AML-193 (cell line): ENCODE results near the gene APBA3.

Experiments used
- DNase-seq, 2 experiments: peaks; one replicate each; lab custom pipeline; 2025; lab: John Stamatoyannopoulos, UW

The APBA3 gene

DNA sequence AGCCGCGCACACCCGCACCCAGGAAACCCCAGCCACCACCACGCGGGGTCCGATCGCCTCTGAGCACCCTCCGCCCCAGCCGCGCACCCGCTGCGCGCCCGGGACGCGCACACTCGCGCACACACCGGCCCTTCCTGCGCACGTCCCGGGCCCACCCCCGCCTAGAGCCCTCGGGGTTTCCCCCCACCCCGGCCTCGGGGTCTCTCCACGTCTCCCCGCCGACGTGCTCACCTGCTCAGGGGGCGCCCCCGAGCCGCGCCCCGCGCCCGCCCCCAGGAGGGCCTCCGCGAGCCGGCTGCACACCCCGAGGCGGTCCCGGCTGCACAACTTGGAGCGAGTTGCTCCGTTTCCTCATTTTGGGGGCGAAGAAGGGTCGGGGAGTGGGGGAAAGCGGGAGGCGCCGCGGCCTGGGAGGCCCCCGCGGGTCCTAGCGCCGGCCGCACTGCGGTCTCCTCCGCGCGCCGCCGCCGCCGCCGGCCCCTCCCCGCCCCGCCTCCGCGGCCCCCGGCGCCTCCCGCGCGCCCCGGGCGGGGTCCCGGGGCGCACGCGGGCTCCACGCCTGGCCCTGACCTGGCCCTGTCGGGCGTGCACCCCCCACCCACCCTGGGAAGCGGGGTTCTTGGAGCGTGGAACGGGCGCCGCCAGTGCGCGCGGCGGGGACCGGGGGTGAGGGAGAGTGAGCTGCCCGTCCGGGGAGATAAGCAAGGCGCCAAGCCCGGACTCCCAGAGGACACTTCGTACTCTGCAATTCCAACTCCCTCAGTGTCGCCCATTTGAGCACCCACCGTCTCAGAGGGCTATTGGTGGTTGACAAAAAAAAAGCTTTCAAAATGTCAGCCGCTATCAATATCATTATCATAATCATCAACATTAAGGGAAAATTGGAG, 24.7 kb upstream of the APBA3 start, which contains the start of gene MATK:
TSS of gene MATK (minus strand) at position 444 of the 887 bp plus-strand sequence. CDS start 1,246 bp downstream, outside the sequence.
- peak; percentile 60 to 65 for DNase-seq

DNA sequence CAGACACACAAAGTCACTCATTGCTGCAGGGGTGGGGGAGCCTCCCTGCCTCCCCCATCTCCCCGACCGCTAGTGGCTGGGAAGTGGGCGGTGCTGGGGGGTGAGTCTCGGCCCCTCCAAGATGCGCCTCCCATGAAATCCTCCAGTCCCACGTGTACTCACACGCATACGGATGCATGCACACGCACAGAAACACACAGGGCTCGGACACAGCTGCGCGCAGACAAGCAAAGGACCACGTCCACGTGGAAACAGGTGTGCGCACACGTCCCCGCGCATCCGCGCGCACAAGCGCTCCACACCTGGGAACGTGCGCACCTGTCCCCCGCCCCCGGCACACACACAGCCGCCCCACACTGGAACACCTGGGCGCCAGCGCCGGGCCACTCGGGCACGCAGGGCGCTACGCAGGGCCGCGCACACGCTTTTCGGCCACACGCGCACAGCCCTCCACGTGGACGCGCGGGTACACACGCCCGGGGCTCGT, 24.0 kb upstream of the APBA3 start:
- DNase-seq, result peak in 1 of 2 experiments; percentile 19

DNA sequence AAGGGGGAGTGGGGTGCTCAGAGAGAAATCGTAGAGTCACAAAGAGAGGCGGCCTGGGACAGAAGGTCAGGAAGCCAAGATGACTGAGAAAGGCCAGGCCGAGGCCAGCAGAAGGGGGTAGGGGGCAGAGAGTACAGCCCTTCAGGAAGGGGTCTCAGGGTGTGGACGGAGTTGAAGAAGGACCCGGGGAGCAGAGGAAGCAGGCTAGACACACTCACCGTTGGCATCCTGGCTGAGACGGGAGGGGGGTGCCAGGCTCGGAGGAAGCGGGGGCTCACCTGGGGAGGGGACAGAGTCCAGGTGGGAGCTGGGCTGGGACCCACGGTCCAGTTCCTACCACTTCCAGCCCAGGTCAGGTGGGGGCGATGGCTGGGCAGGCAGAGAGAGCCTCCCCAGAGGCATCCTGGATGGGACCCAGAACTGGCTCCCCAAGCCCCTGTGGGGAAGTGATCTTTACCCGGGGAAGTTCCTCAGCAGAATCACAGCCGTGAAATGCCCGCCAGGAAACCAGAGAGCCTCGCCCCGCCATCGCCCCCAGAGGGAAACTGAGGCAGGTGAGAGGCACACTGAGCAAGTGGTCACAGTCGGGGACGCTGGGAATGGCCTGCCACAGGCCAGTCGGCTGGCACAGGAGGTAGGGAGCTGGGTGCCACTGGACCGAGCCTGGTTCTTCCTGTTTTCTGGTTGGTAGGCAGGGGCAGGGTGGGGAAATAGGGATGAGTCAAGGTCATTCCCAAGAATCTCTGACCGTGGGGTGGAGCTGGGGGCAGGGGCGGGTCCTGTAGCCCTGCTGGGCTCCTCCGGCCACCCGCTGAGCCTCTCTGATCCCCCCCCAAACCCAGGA, 23.3 kb upstream of the APBA3 start:
- DNase-seq, result no peak

DNA sequence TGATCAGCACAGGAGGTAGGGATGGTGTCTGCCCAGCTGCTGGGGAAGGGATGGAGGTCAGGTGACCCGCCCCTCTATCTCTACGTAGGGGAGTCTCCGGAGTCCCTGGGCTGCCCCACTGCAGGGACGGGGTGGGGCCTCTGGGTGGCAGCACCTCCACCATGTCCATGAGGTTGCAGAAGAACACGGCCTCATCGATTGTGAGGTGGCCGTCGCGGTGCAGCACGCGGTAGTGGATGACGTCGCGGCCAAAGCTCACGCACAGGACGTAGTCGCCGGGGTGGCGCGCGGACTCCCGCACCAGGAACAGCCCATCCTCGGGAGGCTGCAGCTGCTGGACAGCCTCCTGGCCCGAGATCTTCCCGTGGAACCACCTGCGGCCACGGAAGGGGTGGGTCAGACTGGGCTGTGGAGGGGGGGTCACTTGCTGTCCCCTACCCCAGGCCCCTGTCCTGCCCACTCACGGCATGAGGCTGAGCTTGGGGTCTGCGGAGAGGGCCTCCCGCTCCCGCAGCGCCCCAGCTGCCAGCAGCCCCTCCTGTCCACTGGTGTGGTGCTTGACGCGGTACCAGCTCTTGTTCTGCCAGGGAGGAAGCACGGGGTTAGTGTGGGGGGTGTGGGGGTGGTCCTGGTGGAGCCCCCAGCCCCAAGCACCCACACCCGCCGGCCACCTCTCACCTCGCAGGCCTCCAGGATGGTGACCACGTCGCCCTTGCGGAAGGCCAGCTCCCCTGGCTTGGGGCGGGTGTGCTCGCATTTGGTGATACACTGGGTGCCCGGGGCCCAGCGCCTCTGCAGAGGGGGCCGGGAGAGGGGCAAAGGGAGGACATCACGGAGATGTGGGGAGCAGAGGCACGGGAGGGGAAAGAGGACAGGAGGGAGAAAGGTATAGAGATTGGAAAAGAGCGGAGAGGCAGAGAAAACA, 22.4 kb upstream of the APBA3 start:
- DNase-seq, result peak in 1 of 2 experiments; percentile 1

DNA sequence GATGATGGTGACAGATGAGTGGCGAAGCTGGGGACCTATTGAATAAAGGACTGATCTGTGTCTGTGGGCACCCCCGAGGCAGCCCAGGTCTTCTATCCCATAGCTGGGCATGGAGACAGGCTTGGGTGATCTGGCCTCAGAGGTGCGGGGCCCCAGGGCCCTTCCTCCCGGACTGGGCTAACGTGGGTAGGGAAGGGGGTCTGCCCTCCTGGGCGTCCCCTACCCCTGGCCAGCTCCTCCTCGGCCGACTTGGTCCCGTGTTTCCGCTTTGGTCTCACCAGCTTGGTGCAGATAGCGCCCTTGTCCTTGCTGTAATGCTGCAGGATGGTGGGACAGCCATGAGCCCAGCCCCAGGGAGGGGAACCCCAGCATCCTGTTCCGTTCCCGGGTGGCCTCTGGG, 21.4 kb upstream of the APBA3 start:
- DNase-seq, result no peak

DNA sequence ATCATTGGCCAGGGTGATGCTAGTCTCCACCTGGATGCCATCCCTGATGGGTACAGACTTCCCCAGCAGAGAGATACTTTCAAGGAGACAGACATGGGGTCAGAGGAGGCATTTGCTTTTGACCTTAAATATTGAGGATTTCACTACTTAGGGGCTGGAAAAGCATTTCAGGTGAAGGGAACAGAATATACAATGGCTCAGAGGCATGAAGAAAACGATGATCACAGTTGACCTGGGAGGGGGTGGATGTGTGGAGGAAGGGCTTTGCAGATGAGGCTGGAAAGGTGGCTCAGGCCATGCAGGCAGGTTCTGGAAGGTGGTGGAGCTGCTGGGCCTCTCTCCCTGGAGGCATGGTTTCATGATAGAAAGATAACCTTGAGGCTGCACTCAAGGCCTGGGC, 20.8 kb upstream of the APBA3 start:
- no peak for DNase-seq

DNA sequence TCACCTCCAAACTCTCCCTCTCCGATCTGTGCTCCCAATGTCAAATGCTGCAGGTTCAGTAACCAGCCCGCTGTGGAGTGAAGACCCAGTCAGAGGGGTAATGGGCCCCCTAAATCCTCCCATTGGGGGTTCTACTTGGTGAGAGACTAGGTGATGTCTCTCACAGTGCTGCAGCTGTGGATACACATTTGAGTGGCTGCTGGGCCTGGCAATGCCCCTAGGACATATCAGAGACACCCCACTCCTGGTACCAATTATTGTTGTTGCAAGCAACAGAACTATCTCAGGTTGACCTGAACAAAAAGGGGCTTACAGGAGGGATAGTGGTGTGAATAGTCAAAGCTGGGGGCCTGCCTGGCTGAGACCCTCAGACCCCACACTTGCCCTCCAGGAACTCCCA, 20.1 kb upstream of the APBA3 start:
- DNase-seq, result no peak

DNA sequence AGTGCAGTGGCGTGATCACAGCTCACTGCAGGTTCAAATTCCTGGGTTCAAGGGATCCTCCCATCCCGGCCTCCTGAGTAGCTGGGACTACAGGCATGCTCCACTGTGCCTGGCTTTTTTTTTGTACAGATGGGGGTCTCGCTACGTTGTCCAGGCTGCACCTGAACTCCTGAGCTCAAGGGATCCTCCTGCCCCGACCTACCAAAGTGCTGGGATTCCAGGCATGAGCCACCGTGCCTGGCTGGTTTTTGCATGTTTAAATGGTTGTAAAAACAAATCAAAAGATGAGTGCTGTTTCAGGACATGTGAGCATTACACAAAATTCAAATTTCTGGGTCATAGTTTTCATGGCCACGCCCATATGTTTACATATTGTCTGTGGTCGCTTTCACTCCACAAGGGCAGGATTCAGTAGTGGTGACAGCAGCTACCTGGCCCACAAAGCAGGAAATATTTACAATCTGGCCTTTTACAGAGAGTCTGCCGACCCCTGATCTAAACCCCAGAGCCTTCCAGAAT, 19.4 kb upstream of the APBA3 start:
- DNase-seq, result no peak

DNA sequence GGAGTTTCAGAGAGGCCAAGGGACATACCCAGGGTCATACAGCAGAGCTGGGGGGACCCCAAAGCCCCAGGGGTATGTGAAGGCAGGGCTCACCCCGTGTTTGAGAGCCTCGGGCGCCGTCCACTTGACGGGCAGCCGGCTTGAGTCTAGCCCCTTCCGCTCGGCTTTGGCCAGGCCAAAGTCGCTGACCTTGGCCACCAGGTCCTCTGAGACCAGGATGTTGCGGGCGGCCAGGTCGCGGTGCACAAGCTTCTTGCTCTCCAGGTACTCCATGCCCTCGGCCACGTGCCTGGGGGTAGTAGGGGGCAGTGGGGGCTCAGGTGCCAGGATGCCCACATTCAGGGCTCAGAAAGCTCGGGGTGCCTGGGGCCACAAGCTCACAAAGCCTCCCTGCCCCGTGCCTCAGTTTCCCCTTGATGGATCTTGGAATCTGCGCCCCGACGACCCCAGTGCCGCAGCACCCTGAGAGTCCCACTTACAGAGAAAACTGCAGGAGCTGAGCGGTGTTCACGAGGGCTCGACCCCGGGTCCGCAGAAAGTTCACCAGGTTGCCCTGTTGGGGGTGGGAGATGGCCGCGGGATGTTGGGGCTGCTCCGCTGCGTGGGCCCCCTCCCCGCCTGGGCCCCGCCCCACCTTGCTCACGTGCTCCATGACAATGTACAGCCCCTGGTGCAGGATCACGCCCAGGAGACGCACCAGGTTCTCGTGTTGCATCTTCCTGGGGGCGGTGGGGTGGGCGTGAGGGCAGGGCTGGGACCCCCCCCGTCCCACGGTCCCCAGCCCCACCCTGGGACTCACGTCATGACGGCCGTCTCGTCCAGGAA, 17.6 kb upstream of the APBA3 start:
- no peak for DNase-seq

DNA sequence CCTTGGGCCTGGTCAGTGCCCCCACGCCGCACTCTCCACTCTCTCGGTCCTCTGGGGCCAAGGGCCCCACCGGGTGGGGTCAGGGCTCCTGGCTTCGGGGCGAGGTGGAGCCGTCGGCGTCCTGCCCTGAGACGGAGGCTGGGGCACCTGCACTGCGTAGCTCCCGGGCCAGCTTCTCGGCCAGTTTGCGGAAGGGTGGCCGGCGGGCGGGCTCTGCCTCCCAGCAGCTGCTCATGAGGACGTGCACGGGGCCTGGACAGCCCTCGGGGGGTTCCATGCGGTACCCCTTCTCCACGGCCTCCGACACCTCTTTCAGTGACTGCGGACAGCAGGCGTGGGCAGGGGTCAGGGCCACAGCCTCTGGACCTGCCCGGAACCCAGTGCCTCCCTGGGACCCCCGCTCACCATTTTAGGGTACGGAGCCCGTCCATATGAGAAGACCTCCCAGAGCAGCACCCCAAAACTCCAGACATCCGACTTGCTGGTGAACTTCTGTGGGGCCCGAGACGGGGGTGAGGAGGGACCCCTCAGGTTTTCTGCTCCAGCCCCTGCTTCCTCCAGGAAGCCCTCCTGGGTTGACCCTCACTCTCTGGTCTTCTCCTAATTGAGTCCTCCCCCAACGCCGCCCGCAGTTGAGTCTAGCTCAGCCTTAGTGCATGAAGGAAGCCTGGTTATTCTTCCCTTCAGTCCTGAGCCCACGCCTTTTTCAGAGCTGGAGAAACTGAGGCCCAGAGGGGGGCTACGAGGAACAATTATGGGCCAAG, 16.8 kb upstream of the APBA3 start:
- DNase-seq, result no peak

DNA sequence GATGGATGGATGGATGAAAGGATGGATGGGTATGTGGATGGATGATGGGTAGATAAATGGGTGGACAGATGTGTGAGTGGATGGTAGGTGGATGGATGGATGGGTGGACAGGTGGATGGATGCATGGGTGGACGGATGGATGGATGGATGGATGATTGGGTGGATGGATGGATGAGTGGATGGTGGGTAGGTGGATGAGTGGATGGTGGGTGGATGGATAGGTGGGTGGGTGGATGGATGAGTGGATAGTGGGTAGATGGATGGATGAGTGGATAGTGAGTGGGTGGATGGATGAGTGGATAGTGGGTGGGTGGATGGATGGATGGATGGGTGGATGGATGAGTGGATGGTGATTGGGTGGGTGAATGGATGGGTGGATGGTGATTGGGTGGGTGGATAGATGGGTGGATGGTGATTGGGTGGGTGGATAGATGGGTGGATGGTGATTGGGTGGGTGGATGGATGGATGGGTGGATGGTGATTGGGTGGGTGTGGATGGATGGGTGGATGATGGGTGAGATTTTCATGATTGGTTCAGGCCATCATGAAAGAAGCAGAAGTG, 15.1 kb upstream of the APBA3 start:
- no peak for DNase-seq

DNA sequence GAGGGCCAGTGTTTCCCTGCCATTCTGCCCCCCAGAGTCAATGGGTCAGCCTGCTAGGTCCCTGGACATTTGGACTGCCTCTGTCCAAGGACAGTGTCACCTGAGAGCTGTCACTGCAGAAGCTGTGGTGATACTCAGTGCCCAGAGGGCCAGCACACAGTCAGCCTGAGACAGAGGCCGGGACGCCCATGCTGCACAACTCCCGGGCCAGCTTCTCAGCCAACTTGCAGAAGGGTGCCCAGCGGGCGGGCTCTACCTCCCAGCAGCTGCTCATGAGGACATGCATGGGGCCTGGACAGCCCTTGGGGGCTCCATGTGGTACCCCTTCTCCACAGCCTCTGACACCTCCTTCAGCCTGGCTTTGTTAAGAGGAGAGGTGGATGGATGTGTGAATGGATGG, 14.3 kb upstream of the APBA3 start:
- DNase-seq, result no peak

DNA sequence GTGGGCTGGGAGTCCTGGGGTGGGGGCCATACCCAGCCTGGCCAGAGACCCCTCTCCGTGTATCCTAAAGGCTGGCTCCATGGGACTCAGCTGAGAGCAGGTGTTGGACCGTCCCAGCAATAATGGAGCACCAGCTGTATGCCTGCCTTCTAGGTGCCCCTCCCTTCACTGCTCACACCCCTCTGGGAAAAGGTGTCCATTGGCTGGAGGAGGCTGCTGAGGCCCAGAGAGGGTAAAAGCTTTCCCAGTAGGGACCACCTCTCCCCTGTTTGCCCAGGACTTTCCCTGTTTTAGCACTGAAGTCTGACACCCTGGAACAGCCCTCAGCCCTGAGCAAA, 13.9 kb upstream of the APBA3 start:
- DNase-seq, result no peak

DNA sequence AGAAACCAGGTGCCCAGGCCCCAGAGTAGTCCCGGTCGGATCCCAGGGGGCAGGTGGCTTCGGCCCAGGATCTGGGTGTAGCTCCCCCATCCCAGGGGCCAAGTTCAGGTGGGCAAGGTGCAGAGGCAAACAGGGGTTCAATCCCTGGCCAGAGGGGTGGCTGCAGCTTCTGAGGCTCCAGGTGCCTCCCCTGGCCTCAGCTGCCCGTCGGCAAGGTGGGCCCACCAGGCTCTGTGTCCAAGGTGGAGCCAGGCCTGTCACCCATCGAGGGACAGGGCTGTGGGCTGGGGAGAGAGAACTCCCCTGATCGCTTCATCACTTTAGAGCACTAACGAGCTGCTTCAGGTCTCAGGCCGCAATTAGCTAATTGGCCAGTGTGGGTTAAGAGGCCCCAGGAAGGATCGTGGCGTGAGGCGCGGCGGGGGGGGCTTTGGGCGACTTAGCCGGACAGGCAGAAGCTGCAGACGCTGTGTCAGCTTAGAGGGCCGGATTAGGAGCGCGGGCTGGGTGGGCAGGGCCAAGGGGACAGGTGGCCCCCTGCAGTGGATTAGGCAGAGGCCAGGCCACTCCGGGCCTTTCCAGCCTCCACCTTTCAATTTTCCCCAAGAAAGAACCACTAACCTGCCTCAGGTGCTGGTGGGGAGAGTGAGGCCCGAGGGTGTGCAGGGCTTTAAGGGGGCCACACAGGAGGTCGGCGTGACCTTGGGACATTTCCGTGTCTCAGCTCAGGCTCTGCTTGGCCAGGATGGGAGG, 13.3 kb upstream of the APBA3 start:
- no peak for DNase-seq

DNA sequence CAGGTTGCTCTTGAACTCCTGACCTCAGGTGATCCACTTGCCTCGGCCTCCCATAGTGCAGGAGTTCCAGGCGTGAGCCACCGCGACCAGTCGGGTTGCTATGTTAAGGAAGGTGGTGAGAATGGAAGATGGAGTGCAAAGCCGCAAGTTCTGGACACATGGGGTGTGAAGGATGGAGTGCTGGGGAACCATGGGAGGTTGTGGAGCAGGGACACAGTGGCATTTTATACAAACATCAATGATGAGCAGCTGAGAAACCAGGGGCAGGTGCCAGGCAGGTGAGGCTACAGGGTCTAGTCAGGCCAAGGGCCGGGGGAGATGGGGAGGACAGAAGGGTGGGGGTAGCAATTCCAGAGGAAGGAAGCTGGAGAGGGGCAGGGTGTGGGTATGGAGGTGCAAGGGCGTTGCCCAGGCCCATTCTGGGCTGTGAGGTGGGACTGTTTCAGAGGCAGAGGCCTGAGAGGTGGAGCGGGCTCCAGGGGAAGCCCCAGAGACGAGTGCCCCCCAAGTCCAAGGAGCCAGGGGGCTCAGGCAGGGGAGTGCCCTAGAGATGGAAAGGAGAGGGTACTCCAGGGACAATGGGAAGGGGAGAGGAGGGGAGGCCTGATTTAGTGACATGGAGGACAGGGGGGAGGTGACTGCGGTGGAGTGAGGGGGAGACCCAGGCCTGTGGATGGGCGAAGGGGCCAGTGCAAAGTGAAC, 12.5 kb upstream of the APBA3 start:
- no peak for DNase-seq

DNA sequence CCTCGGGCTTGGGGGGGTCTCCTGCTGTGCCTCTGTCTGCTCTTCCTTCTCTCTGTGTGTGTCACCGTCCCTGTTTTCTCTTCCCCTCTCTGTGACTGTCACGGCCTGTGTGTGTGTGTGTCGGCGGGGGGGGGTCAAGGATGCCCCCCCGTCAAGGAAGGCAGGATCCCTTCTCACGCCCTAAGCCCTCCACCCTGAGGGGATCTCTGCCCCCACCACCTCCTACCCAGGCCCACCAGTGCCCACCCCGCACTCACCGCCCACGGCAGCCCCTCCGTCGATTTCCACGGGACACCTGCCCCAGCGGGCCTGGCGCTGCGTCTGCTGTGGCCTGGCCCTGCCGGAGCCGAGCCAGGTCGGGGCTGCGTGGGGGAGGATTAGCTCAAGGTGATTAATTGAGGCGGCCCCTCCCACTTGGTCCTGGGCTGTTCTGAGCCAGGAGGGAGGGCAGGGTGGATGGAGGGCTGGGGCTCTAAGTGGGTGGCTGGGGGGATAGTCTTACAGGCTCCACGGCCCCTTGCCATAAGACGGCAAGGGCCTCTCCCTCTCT, 10.5 kb upstream of the APBA3 start, which contains the start of gene RAX2:
TSS of gene RAX2 (minus strand) at position 323 of the 550 bp plus-strand sequence. CDS start 486 bp downstream, outside the sequence.
- DNase-seq, result no peak

DNA sequence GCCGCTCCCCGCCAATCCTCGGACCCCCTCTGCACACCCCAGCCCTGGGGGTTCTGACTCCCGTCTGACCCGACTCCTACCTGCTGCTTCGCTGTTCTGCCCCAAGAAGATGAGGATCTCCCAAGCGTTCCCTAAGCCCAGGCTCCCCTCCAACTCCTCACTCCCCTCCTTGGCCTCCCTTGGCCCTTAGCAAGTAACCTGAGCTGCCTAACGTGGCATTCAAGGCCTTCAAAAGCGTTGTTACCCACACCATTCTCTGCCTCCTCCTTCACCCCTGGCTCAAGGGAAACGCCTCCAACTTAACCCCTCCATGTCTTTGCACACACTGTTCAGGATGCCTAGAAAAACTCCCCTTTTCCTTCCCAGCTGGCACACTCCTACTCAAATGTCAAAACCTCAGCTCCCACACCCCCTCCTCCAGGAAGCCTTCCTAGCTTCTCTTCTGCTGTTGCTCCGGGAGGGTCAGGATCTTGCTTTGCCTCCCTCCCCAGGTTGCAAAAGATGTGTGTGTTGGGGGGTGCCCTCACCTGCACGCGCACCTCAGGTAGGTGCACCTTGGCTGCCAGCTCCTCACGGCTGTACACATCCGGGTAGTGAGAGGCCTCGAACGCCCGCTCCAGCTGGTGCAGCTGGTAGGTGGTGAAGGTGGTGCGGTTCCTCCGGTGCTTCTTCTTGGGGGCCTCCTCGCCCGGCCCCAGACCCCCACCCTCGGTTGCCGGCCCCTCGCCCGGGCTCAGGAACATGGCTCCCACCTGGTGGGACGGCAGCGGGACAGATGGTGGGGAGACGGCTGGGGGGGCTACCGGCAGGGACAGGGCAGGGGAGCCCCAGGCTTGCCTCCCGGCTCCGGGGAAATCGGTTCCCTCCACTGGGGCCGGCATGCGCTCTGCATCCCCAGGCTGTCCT, 9.8 kb upstream of the APBA3 start:
- DNase-seq, result no peak
